Umbilical cord (tissue), 2 donors: ENCODE results near the gene GNG8. TPM values are rescaled to one million over a fixed set of nuclear protein-coding genes. Genes with fewer than 3 reads are reported as not detected.
"Not testable (repeated sequence)": the region's sequence is repeated elsewhere in the genome, so short reads cannot be mapped to it uniquely, and the experiment has no call there.

Experiments used
- DNase-seq: peaks from one replicate; pipeline ENCODE4 v3.0.0-alpha.2; 2015; ENCODE audit warnings: low spot score
- total RNA-seq: library from RNA; depleted of rRNA; stranded (reverse); fragments of >200 nt; gene quantifications from one replicate; pipeline ENCODE4 v1.2.3, GENCODE V29; 2014; ENCODE audit warnings: low replicate concordance; ENCODE audit not compliant: insufficient read depth

GNG8 gene
- total RNA-seq, 1 donor from 2014 or later, result not detected

GRCh38 chr19:46648060-46648960 lies 12.3 kb upstream of the GNG8 start:
- no peak for DNase-seq

- DNase-seq, result no peak
These were observed 10.4 kb upstream of the GNG8 start for GRCh38 chr19:46646402-46646801.

- DNase-seq, result no peak
These were observed 8.7 kb upstream of the GNG8 start for GRCh38 chr19:46644720-46645119.

- DNase-seq, result no peak
These were observed 4.7 kb upstream of the GNG8 start for GRCh38 chr19:46640656-46641055.

GRCh38 chr19:46639358-46640182 lies 3.6 kb upstream of the GNG8 start:
- DNase-seq, result peak; percentile 93

GRCh38 chr19:46637224-46637623 lies 1.2 kb upstream of the GNG8 start:
- DNase-seq, result no peak

- no peak for DNase-seq
These were observed 1.3 kb downstream of the GNG8 start for GRCh38 chr19:46634656-46635218.

- DNase-seq, result peak; percentile 46
These were observed 1.9 kb downstream of the GNG8 start for GRCh38 chr19:46634045-46634655.

- no peak for DNase-seq
These were observed 2.9 kb downstream of the GNG8 start for GRCh38 chr19:46633130-46633529.

GRCh38 chr19:46631481-46631880 lies 4.5 kb downstream of the GNG8 start:
- peak; percentile 66 for DNase-seq

GRCh38 chr19:46630586-46631205 lies 5.3 kb downstream of the GNG8 start:
- DNase-seq, result no peak

GRCh38 chr19:46629546-46630025 lies 6.4 kb downstream of the GNG8 start:
- peak; percentile 65 for DNase-seq

- DNase-seq, result not testable (repeated sequence)
These were observed 7.0 kb downstream of the GNG8 start for GRCh38 chr19:46628970-46629369.

GRCh38 chr19:46626446-46626845 lies 9.6 kb downstream of the GNG8 start:
- no peak for DNase-seq

- DNase-seq, result no peak
These were observed 10.3 kb downstream of the GNG8 start for GRCh38 chr19:46625731-46626130.

GRCh38 chr19:46624958-46625661 lies 10.9 kb downstream of the GNG8 start, which contains the start of gene PTGIR:
Gene PTGIR, minus strand, starts transcription at chr19:46625089. Its CDS starts 864 bp downstream, at chr19:46624225.
- peak; percentile 84 for DNase-seq

- no peak for DNase-seq
These were observed 12.0 kb downstream of the GNG8 start for GRCh38 chr19:46623915-46624502.

GRCh38 chr19:46622118-46622446 lies 13.9 kb downstream of the GNG8 start:
- no peak for DNase-seq

GRCh38 chr19:46621191-46622117 lies 14.5 kb downstream of the GNG8 start:
- DNase-seq, result no peak
